ENCODE measurements around the gene ATG9B.

ATG9B gene

GRCh38 chr7:151024435-151025056 is at the start of gene ATG9B:
Gene ATG9B, minus strand, starts transcription at chr7:151024494. Its CDS starts 71 bp downstream, at chr7:151024423.
- TF ChIP-seq TCF4 (CRISPR knock-in tag; IDR thresholded peaks at IDR 0.05; ENCODE audit: borderline replicate concordance) (no peak), OSR1 (CRISPR knock-in tag; IDR thresholded peaks at IDR 0.05) (no peak), PPARA (CRISPR knock-in tag; IDR thresholded peaks at IDR 0.05; ENCODE audit: borderline replicate concordance) (no peak), ZNF8 (CRISPR knock-in tag; IDR thresholded peaks at IDR 0.05) (no peak), ARNTL (CRISPR knock-in tag; IDR thresholded peaks at IDR 0.05; ENCODE audit: borderline replicate concordance, low read depth) (no peak), RARB (CRISPR knock-in tag; IDR thresholded peaks at IDR 0.05) (no peak)
- TF ChIP-seq, protein P1, sequence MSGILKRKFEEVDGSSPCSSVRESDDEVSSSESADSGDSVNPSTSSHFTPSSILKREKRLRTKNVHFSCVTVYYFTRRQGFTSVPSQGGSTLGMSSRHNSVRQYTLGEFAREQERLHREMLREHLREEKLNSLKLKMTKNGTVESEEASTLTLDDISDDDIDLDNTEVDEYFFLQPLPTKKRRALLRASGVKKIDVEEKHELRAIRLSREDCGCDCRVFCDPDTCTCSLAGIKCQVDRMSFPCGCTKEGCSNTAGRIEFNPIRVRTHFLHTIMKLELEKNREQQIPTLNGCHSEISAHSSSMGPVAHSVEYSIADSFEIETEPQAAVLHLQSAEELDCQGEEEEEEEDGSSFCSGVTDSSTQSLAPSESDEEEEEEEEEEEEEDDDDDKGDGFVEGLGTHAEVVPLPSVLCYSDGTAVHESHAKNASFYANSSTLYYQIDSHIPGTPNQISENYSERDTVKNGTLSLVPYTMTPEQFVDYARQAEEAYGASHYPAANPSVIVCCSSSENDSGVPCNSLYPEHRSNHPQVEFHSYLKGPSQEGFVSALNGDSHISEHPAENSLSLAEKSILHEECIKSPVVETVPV (CRISPR knock-in tag; IDR thresholded peaks at IDR 0.05), result no peak
- ATAC-seq, result no peak

GRCh38 chr7:151073990-151074389 is 49.7 kb upstream of the ATG9B start:
- TF ChIP-seq ZC3H10 (CRISPR knock-in tag; IDR thresholded peaks at IDR 0.05), result no peak
- TF ChIP-seq ZFP30 (CRISPR knock-in tag; IDR thresholded peaks at IDR 0.05), result no peak
- no peak for TF ChIP-seq ZNF70 (CRISPR knock-in tag; IDR thresholded peaks at IDR 0.05)
- no peak for TF ChIP-seq BACH2 (CRISPR knock-in tag; IDR thresholded peaks at IDR 0.05; ENCODE audit: borderline replicate concordance)
- TF ChIP-seq SNAI2 (CRISPR knock-in tag; IDR thresholded peaks at IDR 0.05), result no peak
- TF ChIP-seq, protein P2, sequence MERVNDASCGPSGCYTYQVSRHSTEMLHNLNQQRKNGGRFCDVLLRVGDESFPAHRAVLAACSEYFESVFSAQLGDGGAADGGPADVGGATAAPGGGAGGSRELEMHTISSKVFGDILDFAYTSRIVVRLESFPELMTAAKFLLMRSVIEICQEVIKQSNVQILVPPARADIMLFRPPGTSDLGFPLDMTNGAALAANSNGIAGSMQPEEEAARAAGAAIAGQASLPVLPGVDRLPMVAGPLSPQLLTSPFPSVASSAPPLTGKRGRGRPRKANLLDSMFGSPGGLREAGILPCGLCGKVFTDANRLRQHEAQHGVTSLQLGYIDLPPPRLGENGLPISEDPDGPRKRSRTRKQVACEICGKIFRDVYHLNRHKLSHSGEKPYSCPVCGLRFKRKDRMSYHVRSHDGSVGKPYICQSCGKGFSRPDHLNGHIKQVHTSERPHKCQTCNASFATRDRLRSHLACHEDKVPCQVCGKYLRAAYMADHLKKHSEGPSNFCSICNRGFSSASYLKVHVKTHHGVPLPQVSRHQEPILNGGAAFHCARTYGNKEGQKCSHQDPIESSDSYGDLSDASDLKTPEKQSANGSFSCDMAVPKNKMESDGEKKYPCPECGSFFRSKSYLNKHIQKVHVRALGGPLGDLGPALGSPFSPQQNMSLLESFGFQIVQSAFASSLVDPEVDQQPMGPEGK (CRISPR knock-in tag; IDR thresholded peaks at IDR 0.05; ENCODE audit: borderline replicate concordance), result no peak
- TF ChIP-seq ISL1 (CRISPR knock-in tag; IDR thresholded peaks at IDR 0.05), result no peak
- TF ChIP-seq TOX (CRISPR knock-in tag; IDR thresholded peaks at IDR 0.05; ENCODE audit: borderline replicate concordance), result no peak
- TF ChIP-seq RARB (CRISPR knock-in tag; IDR thresholded peaks at IDR 0.05), result no peak
- TF ChIP-seq POU6F1 (CRISPR knock-in tag; IDR thresholded peaks at IDR 0.05; ENCODE audit: borderline replicate concordance, low read depth), result no peak
- no peak for TF ChIP-seq ZNF565 (CRISPR knock-in tag; conservative IDR thresholded peaks at IDR 0.05; ENCODE audit: low read depth)
- no peak for TF ChIP-seq CREB5 (CRISPR knock-in tag; IDR thresholded peaks at IDR 0.05; ENCODE audit: low read depth)
- no peak for TF ChIP-seq OSR1 (CRISPR knock-in tag; IDR thresholded peaks at IDR 0.05)
- no peak for TF ChIP-seq ESRRG (CRISPR knock-in tag; IDR thresholded peaks at IDR 0.05)
- TF ChIP-seq TCF4 (CRISPR knock-in tag; IDR thresholded peaks at IDR 0.05; ENCODE audit: borderline replicate concordance), result no peak
- no peak for ATAC-seq

GRCh38 chr7:151071032-151071866 is 47.0 kb upstream of the ATG9B start:
- no peak for ATAC-seq
- TF ChIP-seq CREB5 (CRISPR knock-in tag; IDR thresholded peaks at IDR 0.05; ENCODE audit: low read depth), result no peak
- no peak for TF ChIP-seq TCF4 (CRISPR knock-in tag; IDR thresholded peaks at IDR 0.05; ENCODE audit: borderline replicate concordance)
- TF ChIP-seq ZFP30 (CRISPR knock-in tag; IDR thresholded peaks at IDR 0.05), result no peak
- TF ChIP-seq ZNF8 (CRISPR knock-in tag; IDR thresholded peaks at IDR 0.05), result no peak
- no peak for TF ChIP-seq ESRRG (CRISPR knock-in tag; IDR thresholded peaks at IDR 0.05)
- no peak for TF ChIP-seq TSHZ2 (CRISPR knock-in tag; IDR thresholded peaks at IDR 0.05)
- no peak for TF ChIP-seq ZNF70 (CRISPR knock-in tag; IDR thresholded peaks at IDR 0.05)
- TF ChIP-seq PPARA (CRISPR knock-in tag; IDR thresholded peaks at IDR 0.05; ENCODE audit: borderline replicate concordance), result no peak
- TF ChIP-seq ZFP3 (CRISPR knock-in tag; IDR thresholded peaks at IDR 0.05), result no peak
- no peak for TF ChIP-seq ARNTL (CRISPR knock-in tag; IDR thresholded peaks at IDR 0.05; ENCODE audit: borderline replicate concordance, low read depth)
- TF ChIP-seq, protein P2 (CRISPR knock-in tag; IDR thresholded peaks at IDR 0.05; ENCODE audit: borderline replicate concordance), result no peak
- TF ChIP-seq BACH2 (CRISPR knock-in tag; IDR thresholded peaks at IDR 0.05; ENCODE audit: borderline replicate concordance), result no peak
- TF ChIP-seq ISL1 (CRISPR knock-in tag; IDR thresholded peaks at IDR 0.05), result no peak
- no peak for TF ChIP-seq TOX (CRISPR knock-in tag; IDR thresholded peaks at IDR 0.05; ENCODE audit: borderline replicate concordance)

All from SK-N-SH treated with all-trans-retinoic acid at 6 μM for 48 hours (cell line).